HL-60 (cell line): ENCODE results near the gene CABCOCO1.

Experiments
- DNase-seq, 2 experiments: peaks; one replicate each; pipeline ENCODE4 v3.0.0-alpha.2; 2010 to 2020; ENCODE audit warnings: low read depth in 1 of 2, low spot score in 1 of 2
- H3K27ac ChIP-seq: fragments of 250-450 bp; sonication (Bioruptor Pico); replicated peaks from 2 replicates; pipeline ENCODE4 v1.5.1; 2020; ENCODE audit warnings: mild to moderate bottlenecking, moderate library complexity
- H3K27me3 ChIP-seq: fragments of 250-450 bp; sonication (Bioruptor Pico); 2 replicates; pipeline ENCODE4 v1.5.1; 2021; ENCODE audit warnings: mild to moderate bottlenecking, moderate library complexity; ENCODE audit not compliant: insufficient read depth, poor library complexity, severe bottlenecking
- H3K4me3 ChIP-seq: replicated peaks from 2 replicates; pipeline ENCODE4 v1.5.1; 2011; ENCODE audit warnings: mild to moderate bottlenecking, control low read depth, low read length; ENCODE audit not compliant: insufficient read depth
- CTCF ChIP-seq: IDR thresholded peaks from one replicate; pipeline ENCODE4 v1.5.1; 2011; ENCODE audit warnings: low read length, control low read depth, inconsistent platforms; ENCODE audit not compliant: insufficient read depth
- GABPA ChIP-seq: IDR thresholded peaks from 2 replicates; pipeline ENCODE4 v1.6.1; 2012; ENCODE audit warnings: low read depth
- POLR2AphosphoS5 ChIP-seq: IDR thresholded peaks from 2 replicates; pipeline ENCODE4 v1.6.1; 2012; ENCODE audit warnings: low read depth
- REST ChIP-seq: IDR thresholded peaks from 2 replicates; pipeline ENCODE4 v1.6.1; 2012; ENCODE audit warnings: low read depth; ENCODE audit not compliant: insufficient replicate concordance
- SPI1 ChIP-seq: IDR thresholded peaks from 2 replicates; pipeline ENCODE4 v1.6.1; 2012; ENCODE audit warnings: low read depth, mild to moderate bottlenecking, borderline replicate concordance

Gene CABCOCO1

GRCh38 chr10:61795551-61795950 lies 132.8 kb downstream of the CABCOCO1 start:
- DNase-seq: no peak
- TF ChIP-seq POLR2AphosphoS5 (no peak), CTCF (no peak), GABPA (no peak), REST (no peak)
- H3K27me3 ChIP-seq: no peaks in the 10 kb centered on the region
- no peak overlapping the region for H3K27ac ChIP-seq
- H3K4me3 ChIP-seq: no peak overlapping the region

- Histone ChIP-seq H3K27ac (no peak overlapping the region), H3K4me3 (no peak overlapping the region), H3K27me3 (no peaks in the 10 kb centered on the region)
- no peak for TF ChIP-seq POLR2AphosphoS5
- no peak for TF ChIP-seq REST
- TF ChIP-seq CTCF: no peak
- no peak for TF ChIP-seq GABPA
- no peak for TF ChIP-seq SPI1
- DNase-seq: no peak
Observed at GRCh38 chr10:61796785-61797184, 134.1 kb downstream of the CABCOCO1 start.

- no peaks in the 10 kb centered on the region for H3K27me3 ChIP-seq
- TF ChIP-seq GABPA: no peak
- no peak for TF ChIP-seq SPI1
- TF ChIP-seq POLR2AphosphoS5: no peak
- TF ChIP-seq CTCF: no peak
- TF ChIP-seq REST: no peak
- DNase-seq: no peak
- H3K27ac ChIP-seq: no peak overlapping the region
- H3K4me3 ChIP-seq: no peak overlapping the region
Observed at GRCh38 chr10:61797304-61798153, 134.8 kb downstream of the CABCOCO1 start.
